ENCODE results near the gene ANO8.
A peak's percentile ranks its signal among the peaks of the same experiment; 100 is the strongest.
"Not testable (repeated sequence)": the region's sequence is repeated elsewhere in the genome, so short reads cannot be mapped to it uniquely, and the experiment has no call there.

ANO8 gene

DNA sequence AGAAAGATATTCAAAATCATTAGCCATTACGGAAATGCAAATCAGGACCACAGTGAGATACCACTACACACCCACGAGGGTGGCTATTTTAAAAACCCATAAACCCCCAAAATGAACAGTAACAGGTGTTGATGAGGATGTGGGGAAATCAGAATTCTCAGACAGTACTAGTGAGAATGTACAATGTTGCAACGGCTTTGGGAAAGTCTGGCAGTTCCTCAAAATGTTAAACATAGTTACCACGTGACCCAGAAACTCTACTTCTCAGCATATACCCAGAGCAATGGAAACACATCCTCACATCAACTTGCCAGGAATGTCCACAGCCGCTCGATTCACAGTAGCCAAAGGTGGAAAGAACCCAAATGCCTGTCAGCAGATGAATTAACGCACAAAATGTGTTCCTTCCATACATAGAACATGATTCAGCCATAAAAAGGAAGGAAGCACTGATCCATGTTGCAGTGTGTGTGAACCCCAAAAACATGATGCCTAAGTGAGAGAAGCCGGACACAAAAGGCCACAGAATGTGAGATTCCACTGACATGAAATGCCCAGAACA, 35.5 kb upstream of the ANO8 start:
- DNase-seq (ENCODE audit: low read depth): peak; percentile 84
- no peak overlapping the region for H3K4me3 ChIP-seq (ENCODE audit: low read depth, low read length)
- TF ChIP-seq CTCF (conservative IDR thresholded peaks at IDR 0.05; ENCODE audit: low read depth, low read length): no peak

- no peak for TF ChIP-seq CTCF (conservative IDR thresholded peaks at IDR 0.05; ENCODE audit: low read depth, low read length)
- no peak overlapping the region for H3K4me3 ChIP-seq (ENCODE audit: low read depth, low read length)
- DNase-seq (ENCODE audit: low read depth): no peak
Observed at GRCh38 chr19:17365361-17365760, 30.7 kb upstream of the ANO8 start.

- not testable (repeated sequence) for DNase-seq (ENCODE audit: low read depth); H3K4me3 ChIP-seq (ENCODE audit: low read depth, low read length)
Observed at GRCh38 chr19:17363852-17364605, 29.4 kb upstream of the ANO8 start.

DNA sequence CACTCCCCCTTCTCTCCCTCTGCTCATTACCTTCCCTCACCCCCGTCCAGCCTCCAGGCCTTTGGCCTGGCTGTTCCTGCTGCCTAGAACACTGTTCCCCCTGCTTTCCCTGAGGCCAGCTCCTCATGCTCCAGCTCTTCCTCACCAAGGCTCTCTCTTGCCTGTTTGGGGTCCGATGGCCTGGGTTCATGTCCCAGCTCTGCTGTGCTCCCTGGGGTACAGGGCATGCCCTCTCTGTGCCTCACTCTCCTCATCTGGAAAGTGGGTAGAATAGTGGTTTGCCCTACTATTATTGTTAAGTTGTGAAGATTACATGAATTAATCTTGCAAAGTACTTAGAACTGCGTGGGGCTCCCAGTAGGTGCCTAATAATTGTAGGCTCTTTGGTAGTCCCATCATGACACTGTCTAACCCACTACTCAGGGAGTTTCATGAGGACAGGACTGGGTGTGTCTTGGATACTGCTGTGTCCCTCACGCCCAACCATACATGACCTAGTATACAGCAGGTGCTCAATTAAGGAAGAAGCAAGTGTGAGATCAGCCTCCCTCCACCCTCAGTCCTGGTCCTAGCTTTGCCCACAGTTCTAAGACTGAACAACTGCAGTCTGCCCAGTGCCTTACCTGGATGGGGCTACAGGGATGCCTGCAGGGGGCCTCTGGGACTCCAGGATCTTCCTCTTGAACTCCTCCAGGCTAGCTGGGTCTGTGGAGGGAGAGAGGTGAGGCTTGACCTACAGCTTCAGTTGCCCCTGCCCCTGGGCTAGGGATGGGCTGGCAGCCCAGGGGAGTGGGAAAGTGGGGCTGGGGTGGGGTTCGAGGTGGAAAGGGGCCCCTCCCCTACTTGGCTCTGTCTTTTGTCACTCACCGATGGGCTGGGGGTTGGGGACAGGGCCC, 25.5 kb upstream of the ANO8 start:
- no peak for TF ChIP-seq CTCF (conservative IDR thresholded peaks at IDR 0.05; ENCODE audit: low read depth, low read length)
- no peak for DNase-seq (ENCODE audit: low read depth)
- H3K4me3 ChIP-seq (ENCODE audit: low read depth, low read length): no peak overlapping the region

DNA sequence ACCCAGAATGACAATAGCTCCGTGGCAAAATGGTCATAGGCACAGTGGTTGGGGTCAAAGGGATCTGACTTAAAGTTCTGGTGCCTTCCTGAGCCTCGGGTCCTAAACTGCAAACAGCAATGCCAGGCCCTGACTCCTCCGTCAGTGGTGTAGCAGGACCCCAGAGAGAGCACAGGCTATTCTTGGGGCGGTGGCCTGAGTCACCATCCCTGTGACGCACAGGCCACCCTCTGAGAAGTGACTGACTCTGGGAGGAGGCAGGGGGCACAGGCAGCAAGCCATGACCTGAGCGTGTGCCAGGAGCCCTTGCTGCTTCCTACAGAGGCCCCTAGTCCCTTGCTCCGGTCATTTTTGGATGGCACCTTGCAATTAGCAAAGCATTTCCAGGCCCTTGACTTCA, 23.7 kb upstream of the ANO8 start:
- no peak for TF ChIP-seq CTCF (conservative IDR thresholded peaks at IDR 0.05; ENCODE audit: low read depth, low read length)
- DNase-seq (ENCODE audit: low read depth): peak; percentile 69
- no peak overlapping the region for H3K4me3 ChIP-seq (ENCODE audit: low read depth, low read length)

DNA sequence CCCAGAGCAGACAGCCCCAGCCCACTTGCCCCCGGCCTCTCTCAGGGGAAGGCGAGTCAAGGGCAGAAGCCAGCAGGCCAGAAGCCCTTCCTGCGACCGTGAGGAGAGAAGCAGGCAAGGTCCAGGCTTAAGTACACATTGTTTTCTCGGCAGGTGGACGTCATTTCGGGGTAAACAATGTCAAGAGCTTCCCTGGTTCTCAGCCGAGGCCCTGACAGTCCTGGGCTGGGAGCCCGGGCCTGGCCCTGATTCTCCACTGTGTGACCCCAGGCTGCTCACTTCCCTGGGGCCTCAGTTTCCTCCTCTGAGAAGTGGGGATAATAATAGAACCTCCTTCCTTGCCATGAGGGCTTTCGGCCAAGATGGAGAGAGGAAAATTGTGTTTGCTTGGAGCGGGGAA, 23.1 kb upstream of the ANO8 start:
- DNase-seq (ENCODE audit: low read depth): no peak
- H3K4me3 ChIP-seq (ENCODE audit: low read depth, low read length): no peak overlapping the region
- no peak for TF ChIP-seq CTCF (conservative IDR thresholded peaks at IDR 0.05; ENCODE audit: low read depth, low read length)

GRCh38 chr19:17357078-17357666, 22.5 kb upstream of the ANO8 start:
- TF ChIP-seq CTCF (conservative IDR thresholded peaks at IDR 0.05; ENCODE audit: low read depth, low read length): no peak
- no peak overlapping the region for H3K4me3 ChIP-seq (ENCODE audit: low read depth, low read length)
- no peak for DNase-seq (ENCODE audit: low read depth)
